HuH-7.5 (cell line): Measurements from ENCODE around the gene AFDN.
A peak's percentile ranks its signal among the peaks of the same experiment; 100 is the strongest.

Experiments used
- DNase-seq: peaks from one replicate; pipeline ENCODE4 v3.0.0; 2011; ENCODE audit warnings: low spot score

Gene AFDN

DNA sequence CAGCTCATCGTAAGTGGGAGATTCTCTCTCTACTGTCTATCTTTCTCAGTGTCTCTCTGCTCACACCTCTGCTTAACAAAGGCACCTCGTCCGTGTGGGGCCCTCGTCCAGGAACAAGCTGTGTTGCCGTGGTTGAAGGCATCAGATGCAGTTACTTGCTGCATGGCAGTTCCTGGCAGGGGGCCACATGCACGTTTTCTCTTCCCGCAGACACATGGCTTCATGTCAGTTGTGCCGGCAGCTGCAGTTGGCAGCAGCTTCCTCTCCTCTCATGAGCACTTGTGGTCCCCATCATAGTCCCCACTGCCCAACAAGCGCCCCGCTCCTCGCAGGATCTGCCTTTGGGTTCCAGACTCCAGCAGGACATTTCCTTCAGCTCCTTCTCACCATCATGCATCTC is 7.1 kb upstream of the AFDN start:
- no peak for DNase-seq

DNA sequence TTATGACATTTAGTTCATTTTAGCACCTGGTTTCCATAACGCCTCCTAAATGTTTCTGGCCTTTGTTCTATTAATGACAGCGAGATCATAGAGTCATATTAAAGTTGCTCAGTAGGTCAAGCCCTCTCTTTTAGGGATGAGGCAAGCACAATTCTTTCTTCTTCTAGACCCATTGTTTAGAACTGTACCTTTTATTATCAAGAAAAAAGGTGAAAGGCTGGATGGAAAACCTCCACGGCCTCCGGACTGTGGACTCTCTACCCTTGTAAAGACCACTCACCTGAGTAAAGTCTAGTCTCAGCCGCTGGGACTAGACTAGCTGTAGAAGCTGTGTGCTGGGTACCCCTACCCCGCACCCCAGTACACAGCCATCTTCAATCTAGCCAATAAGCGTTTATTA is 6.0 kb upstream of the AFDN start:
- no peak for DNase-seq

DNA sequence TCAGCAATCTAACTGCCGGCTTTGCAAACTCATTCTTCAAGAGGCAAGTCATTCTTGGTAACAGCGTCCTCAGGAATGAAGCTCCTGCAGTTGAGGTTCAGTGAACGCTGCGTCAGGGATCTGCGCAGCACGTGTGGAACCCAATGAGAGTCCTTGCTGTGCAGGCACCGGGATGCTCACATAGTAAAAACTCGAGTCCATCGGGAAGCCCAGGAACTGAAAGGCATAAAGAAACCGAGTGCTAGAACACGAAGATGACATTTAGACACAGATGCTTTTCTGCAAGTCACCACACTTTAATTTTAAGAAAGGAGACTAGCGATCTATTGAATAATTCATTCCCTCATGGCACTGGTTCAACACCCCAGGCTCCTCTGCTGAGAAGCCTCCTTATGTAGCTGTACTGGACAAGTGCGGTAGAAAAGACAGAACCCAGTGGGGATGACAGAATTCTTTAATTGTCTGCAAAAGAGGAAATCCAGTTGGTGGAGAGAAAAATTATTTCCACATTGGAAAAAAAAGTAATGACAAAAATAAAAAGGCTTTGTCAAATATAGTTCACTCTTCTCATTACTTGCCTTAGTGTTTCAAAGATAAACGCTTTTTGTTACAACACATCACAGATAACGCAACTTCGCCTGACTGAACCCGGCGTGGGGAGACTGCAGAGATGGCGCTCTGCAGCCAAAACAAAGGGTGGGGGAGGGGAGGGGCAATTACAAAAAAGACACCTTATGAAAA is 1.9 kb upstream of the AFDN start:
- DNase-seq: peak; percentile 72

DNA sequence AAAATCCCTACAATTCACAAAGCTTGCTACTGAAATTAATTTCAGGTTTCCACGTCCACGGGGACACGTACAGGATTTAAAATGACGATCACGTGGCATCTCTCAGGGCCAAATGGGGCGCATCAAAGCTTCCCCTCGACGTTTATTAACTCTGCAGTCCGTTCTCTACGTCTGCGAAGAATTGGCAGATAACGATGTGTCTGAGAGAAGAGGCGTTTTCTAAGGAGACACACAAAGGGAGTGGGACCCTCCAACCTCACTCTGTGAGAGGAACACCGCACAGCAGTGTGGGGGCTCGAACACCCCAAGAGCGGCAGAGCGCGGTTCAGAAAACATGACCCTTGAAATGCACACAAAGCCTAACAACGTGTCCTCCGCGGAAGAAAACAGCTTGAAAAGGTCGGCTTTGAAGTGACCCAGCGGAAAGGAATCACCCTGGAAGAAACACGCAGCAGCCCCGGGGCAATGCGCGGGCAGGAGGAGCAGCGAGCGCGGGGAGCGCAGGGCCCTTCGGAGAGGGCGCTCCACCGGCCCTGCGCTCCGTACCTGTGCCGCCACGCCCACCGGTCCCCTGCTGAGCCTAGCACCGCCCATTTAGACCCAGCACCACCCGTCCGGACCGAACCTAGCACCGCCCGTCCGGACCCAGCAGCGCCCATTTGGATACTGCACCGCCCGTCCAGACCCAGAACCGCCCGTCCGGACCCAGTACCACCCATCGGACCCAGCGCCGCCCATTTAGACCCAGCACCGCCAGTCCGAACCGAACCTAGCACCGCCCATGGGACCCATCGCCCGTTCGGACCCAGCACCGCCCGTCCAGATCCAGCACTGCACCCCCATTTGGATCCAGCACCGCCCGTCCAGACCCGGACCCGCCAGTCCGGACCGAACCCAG is 1.1 kb upstream of the AFDN start:
- peak; percentile 93 for DNase-seq

DNA sequence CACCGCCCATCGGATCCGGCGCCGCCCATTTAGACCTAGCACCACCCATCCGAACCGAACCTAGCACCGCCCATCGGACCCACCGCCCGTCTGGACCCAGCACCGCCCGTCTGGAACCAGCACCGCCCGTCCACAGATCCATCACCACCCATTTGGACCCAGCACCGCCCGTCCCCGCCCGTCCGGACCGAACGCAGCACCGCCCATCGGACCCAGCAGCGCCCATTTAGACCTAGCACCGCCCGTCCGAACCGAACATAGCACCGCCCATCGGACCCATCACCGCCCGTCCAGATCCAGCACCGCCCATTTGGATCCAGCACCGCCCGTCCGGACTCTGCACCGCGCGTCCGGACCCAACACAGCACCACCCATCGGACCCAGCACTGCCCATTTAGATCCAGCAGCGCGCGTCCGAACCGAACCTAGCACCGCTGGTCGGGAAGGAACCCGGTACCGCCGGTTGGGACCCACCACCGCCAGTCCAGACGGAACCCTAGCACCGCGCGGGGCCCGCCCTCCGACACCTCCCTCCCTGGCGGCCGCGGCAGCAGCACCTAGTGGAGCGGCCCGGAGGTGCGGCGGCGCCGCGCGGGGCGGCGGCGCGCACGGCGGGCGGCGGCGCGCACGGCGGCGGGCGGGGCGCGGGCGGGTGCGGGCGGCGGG is 348 bp upstream of the AFDN start:
- DNase-seq: peak; percentile 76

DNA sequence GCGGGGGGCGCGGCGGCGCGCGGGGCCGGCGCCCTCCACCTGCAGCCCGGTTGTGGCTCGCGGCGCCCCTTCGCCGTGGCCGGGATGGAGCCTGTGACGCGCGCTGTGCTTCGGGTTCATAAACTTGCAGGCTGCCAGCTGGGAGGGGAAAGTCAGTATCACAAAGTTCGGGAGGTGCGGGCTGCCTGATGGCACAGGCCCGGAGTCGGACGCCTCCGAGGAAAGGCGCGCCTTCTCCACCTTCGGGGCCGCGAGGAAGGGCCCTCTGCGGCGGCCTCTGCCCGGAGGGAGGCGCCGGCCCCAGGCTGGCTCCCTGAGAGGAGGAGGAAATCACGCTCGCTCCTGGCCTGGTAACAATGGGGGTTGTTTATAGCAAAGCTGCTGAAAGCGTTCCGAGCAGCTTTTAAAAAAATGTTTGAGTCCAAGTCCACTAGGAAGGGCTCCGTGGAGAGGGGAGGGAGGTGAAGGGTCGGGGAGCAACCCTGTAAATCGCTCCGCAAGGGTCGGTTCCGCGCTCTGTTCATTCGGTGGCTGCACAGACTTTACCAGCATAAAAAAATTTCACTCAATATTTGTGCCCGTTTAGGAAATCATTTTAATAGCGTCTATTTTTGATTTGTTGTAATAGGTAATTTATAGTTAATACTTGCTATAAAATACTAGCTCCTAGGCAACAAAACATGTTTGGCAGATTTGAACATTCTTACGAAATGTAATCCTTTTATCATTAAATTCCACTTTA is 1.0 kb downstream of the AFDN start:
- peak; percentile 57 for DNase-seq

DNA sequence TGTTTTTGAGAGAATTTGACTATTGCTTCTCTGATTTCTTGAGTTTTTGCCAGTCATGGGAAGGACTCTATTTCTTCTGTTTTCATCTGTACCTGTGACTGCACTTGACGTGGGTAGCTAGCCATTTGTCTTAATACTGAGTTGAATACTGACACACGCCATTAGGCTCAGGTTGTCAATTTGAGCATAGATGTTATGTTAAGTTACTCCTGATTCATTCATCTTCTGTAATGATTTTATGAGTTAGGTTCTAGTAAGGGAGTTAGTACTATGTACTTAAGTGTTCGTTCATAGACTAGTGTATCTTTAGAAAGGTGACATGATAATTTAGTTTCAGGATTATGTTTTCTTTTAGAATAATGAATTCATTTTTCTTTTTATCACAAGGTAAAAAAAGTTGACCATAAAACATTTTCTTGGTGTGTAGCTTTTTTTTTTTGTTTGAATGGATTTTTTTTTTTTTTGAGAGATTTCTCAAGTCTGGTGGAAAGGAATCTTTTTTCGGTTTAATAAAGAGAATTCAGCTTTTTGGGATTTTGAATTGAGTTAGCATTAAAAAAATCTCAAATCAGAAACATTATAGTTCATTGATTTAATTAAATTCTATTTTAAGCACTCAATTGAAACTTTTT is 1.7 kb downstream of the AFDN start:
- DNase-seq: no peak

DNA sequence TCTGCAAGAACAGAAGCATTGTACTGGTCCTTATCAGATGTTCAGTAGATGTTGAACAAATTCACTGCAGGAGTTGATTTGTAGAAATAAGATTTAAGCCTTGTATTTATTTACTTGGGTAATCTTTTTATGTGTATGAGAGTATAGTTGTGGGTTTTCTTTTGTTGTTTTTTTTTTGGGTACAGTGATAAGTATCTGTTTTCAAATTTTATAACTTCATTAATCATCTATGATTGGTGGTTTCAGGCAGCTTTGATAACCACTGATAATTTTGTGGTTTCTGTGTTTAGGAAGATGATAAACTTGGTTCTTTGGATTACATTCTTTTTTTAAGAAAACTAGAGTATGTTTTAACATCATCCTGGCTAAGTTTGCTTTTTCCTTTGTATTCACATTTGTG is 2.8 kb downstream of the AFDN start:
- no peak for DNase-seq

DNA sequence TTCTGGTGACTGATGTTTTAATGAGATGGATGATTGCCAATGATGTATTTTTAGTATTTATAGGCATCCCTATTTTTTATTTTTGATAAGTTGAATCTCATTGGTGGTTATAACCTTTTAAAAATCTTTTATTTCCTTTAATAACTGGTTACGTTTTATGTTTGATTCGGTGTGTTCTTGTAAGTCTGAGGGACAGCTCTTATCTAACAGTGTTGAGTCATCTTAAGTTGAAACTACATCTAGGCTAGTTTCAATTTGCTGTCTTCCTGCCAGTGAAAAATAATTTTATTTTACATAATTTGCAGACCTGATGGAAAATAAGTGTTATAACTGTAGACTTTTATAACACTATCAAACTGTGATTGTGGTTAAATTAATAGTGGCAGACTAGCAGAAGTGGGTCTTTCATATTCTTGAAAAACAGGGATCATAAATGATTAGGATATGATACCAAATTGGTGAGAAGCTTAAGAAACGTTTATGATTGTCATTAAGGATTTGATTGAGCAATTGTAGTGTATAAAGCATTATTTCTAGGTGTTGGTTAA is 4.6 kb downstream of the AFDN start:
- no peak for DNase-seq

DNA sequence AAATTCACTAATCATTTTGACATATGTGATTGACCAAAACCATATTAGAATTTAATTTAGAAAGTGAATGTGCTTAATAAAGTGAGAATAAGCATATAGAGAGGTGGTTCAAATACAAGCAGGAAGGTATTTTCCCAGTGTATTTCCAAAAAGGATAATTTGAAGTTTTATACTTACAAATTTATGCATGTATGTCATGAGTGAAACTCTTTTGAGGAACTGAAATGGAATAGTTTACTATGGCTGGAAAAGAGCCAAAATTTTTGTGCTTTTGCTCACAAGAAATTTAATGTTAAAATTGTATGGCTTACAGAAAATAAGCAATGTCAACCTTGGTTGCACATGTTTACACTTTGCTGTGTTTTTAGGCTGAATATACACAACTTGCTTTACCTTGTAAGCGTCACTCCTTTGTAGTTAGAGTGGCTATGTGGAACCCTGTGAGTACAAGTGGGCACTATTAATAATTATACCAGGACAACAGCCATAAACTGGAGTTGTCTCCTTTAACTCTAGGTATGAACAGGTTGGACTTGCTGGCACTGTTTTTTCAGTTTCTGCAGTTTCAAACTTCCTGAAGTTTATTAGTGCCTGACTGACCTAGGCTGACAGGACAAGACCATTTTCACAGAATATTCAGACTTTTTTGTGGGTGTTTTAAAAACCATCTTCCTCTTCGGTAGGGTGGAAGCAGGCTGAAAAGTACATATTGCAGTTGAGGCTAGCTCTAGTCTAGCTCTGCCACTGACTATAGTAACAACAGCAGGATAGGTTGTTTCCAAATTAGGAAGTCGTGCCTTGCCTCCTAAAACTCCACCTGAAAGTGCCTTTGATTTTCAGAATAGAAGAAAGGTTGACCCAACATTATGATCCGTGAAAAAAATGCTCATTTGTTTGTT is 6.0 kb downstream of the AFDN start:
- no peak for DNase-seq

DNA sequence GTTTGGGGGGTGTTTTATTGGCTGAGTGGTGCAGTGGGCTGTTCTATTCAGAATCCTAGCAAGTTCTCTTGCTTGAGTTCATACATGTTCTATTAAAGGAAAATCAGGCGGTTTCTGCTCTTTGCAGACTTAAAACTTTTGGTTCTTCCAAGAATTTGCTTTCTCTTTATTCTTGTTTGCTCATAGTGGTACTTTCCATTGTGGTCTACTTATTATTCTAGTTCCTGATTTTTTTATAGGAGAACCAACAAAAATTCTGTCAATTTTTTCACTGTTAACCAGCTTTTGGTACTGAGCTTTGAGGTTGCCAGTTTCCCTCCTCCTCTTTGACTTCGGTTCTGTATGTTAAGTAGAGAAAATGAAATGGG is 6.7 kb downstream of the AFDN start:
- DNase-seq: no peak

DNA sequence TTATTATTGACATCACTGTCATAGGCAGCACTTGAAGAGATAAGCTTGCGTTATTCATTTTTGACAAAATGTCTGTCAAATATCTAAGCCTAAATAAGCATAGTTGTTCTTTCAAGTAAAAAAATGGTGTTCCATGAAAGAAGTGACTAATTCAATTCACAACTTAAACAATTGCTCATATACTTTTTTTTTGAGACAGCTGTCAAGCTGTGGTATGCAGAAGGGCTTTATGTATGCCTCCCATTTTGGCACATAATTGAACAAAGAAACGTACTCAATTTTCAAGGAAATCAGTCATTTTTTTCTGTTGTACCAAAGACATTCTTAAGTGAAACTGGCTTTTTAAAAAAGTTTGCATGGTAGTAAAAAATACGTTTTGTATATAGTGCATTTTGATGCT is 8.5 kb downstream of the AFDN start:
- DNase-seq: no peak

DNA sequence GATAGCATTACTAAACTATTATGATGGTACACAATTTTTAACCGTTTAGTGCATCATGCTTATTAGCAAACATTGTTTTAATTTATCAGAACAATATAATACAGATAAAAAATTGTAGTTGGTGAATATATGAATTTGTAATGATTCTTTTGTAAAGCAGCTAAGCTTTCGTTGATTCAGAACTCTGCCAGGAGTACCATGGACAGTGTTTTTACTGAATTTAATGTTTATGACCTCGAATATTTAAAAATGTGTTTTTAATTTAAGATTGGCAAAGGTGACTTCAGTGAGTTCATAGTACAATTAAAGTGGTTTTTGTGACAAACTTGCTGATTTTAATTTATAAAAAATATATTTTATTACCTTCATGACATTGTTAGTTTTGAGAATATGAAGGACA is 10.0 kb downstream of the AFDN start:
- no peak for DNase-seq

DNA sequence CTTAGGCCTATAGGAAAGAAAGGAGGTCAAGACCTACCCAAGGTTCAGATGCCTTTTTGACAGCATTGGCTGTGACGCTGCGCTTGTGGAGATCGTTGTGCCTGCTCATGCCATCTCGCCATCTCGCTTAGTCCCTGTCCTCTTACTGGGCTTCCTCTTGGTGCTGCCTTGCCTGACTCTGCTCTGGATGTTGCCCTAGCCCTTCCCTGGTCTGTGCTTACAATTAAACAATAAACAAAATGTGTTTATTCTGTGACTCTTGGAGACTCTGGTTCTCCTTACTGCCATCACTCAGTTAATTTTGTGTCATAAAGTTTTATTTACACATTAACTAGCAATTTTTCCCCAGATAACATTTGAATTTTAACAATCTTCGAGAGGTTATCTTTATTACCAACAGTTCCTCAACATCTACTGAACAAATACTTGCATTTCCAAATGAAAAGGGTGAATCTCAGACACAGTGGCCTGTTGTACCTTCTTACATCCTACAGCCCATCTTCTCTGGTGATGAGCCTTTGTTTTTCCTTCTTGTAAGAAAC is 11.6 kb downstream of the AFDN start:
- no peak for DNase-seq

DNA sequence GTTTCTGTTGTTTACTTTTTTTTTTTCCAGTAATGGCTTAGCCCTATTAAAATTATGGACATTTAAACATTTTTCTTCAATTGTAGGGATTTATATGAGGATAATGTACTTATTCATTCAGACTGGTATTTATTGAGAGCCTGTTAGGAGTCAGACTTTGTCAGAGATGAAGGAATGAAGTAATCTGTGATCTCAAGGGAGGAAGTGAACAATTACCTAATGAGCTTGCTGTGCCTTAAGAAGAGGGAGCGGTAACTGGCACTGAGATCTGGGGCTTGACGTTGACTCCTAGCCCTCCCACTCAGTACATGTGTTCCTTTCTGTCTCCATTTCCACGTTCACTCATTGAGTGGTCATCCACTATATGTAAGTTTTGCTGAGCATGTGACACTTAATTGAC is 12.6 kb downstream of the AFDN start:
- no peak for DNase-seq

DNA sequence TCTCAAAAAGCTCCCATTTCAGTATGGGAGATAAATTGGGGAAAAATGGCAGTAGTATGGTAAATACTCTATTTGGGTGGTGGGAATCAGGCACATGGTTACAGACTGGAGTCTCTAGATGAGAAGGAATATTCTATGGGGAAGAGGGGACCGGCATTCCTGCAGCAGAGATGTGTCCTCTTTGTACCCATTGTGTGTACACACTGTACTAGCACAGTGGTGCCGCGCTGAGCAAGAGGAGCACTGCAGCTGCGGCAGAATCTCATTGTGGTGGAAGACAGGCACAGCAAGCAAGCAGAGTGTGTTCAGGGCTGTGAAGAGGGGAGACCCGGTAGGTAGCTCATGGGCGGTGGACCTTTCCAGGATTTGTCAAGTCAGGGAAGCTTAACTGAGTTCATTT is 13.0 kb downstream of the AFDN start:
- no peak for DNase-seq

DNA sequence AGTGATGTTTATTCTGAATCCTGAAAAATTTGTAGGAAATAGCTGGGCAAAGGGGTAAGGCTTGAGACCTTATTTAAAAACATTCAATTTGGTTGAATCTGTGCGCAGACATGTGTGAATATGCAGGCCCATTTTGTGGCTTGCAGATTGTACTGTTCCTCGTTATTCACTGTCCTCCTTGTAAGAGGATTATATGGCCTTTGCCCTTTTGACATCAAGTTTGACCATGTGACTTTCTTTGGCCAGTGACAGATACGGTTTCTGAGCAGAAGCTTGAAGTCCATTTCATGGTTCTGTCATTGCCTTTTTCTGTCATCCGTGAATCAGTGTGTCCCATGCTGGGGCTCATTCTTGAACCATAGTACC is 13.4 kb downstream of the AFDN start:
- no peak for DNase-seq

DNA sequence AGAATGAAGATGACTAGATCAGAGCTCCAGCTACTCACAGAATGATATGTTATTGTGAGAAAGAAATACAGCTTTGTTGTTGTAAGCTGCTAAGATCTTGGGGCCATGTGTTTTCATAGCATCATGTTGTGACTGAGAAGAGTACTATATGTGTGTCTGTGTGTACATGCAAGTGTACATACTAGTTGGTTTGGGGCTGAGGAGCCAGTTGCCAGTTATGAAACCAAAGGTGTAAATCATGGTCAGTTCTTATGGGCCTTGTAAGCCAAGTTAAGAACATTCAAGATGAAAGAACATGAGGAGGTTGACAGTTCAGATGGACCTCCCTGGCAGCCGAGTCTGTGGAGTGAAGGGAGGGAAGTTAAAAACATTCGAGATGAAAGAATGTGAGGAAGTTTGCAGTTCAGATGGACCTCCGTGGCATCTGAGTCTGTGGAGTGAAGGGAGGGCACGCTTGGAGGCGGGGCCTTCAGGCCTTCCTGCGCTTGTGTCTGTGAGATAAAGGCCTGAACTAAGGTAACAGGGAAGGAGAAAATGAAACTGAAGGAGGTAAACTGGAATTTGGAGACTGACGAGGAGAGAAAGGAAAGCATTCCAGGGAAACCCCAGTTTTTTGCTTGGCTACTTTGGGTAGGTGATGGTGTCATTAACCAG is 13.9 kb downstream of the AFDN start:
- no peak for DNase-seq

DNA sequence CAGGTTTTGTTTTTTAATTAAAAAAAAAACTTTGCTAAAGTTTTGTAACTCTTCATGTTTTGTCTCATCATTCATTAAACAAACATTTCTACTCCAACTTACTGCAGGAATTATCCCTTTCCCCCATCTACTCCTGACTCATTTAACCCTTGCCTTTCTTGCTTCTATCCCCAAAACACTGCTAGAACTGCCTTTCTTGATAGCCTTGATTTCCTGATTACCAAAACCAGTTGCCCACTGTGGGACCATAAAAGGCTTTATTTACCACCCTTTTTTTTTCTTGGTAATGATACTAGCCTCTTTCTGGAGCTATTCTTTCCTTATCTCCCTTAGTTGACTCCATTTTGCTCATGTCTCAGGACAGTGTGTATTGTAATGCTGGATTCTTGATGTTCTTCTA is 15.3 kb downstream of the AFDN start:
- DNase-seq: no peak

DNA sequence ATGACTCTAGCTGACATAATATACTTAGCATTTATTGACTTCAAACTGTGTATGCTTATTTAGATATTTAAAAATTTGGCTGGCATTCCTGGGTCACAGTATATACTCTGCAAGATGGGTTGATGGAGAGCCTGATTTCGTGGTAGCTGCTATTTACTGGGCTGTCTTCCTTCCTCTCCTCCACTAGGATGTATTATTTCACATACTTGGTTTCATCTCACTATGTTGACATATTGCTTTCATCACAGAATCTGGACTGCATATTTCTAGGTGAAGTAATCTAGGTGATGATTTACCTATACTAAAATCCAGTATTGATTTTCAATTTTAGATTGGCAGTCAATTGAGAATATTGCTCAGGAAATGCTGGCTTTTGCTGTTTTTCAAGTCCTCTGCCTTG is 15.7 kb downstream of the AFDN start:
- no peak for DNase-seq
